GM18498 (cell line): ENCODE results near the gene ITGA5.
A peak's percentile ranks its signal among the peaks of the same experiment; 100 is the strongest.

Source experiments
- ATAC-seq: cut with Tn5 transposase; IDR thresholded peaks from one replicate; pipeline ENCODE4 v1.9.1; 2021; ENCODE audit warnings: mild to moderate bottlenecking, moderate library complexity; ENCODE audit not compliant: unreplicated experiment

The ITGA5 gene

GRCh38 chr12:54431911-54432814 is 13.1 kb upstream of the ITGA5 start:
- no peak for ATAC-seq

DNA sequence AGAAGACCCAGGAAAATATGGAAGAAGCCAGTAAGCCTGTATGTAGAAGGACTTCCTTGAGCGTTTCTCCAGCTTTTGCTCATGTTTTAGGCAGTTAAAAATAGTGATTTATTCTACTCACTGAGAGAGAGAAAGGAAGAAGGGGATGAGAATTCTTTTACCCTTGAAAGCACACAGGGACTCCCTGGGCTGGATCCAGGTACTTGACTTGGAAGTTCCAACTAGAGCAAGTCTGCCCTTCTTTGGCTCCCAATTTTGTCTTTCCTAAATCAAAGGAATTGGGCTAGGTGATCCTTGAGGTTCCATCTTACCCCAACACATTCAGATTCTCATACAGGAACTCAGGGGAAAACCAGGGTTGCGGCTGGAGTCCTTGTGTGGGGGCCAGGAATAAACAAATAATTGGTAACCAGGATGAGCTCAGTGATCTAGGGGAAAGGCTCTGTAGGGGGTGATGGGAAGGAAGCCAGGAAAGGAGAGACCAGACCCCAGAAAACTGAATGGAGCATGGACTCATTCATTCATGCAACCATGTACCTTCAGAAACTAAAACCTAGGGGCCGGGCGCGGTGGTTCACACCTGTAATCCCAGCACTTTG is 11.5 kb upstream of the ITGA5 start:
- ATAC-seq, result no peak

DNA sequence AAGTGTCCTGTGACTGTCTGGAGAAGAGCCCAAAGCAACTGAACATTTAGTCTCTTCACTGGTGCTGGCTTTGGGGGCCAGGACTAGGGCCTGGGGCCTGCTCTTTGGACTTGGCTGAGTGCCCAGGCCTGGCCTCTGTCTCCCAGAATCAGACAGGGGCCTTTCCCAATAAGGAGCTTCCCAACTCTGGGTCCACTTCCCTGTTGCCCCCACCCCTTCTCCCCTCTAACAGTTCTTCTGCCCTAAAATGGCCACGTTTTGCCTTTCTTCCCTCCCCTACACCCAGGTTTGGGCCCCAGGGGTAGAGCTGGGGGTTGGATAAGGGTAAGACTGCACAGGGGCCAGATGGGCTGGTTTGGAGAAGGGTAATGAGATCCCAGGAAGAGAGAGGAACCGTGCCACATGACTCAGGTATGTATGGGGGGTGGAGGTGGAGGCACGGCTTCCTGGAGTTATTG is 10.0 kb upstream of the ITGA5 start:
- no peak for ATAC-seq

GRCh38 chr12:54428050-54429013 is 9.3 kb upstream of the ITGA5 start:
- ATAC-seq, result no peak

DNA sequence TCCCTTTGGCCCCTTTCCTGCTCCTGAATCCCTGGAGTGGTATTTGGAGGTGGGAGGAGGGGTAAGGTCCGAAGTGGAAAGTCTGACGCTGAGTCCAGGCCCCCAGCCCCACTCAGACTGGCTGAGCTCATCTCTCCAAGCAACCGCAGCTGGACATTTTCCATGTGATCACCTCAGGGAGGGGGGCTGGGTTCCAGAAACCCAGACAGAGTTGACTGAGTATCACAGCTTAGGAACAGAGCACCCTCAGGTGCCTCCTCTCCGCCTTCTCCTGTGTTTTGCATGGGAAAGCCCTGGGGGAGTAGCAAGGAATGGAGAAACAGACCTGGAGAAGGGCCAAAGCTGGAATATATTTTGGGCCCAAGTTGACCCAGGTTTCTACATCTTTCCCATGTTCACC is 8.0 kb upstream of the ITGA5 start:
- no peak for ATAC-seq

DNA sequence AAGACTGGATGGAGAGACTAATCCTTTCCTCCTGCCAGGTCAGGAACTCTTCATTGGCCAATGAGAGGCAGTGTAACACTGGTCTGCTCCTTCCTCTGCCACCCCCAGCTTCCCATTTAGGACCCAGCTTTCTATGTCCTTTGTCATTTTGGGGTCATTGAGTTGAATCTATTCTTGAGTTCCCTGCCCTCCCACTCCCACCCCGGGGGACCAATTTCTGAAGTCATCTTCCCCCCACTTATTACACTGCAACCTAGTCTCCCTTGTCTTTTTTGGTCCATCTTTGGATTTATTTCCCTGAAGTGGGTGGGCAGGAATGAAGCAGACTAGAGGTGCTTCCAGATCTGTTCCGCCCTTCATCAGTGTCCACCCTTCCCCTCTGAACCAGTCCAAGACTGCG is 7.6 kb upstream of the ITGA5 start:
- ATAC-seq, result no peak

DNA sequence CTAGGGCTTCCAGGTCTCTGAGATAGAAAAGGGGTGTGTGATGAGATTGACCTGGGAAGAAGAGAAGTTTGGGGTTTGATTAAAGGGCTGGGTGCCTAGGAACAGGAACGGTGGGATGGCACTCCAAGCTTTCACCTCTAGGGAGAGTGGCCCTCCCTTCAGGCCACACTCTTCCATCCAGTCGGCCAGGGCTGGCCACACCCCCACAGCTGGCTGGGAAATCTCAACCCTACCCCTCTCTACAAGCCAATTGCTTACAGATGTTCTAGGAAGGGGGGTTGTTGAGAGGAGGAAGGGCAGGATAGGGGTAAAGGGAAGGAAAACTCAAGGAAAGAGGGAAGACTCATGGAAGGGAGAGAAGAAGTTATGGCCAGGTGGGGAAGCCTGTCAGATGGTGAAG is 6.6 kb upstream of the ITGA5 start:
- no peak for ATAC-seq

GRCh38 chr12:54424224-54424623 is 5.2 kb upstream of the ITGA5 start:
- no peak for ATAC-seq

DNA sequence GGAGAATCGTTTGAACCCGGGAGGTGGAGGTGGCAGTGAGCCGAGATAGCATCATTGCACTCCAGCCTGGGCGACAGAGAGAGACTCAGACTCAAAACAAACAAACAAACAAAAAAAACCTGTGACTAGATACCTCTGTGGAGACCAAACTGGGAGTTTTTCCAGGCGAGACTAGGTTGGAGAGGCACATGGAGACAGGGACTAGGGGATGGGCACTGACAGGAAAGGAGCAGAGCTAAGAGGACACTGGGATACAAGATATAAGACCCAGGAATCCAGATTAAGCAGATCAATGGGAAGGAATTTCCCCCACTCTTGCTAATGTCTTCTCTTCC is 4.7 kb upstream of the ITGA5 start:
- ATAC-seq, result no peak

DNA sequence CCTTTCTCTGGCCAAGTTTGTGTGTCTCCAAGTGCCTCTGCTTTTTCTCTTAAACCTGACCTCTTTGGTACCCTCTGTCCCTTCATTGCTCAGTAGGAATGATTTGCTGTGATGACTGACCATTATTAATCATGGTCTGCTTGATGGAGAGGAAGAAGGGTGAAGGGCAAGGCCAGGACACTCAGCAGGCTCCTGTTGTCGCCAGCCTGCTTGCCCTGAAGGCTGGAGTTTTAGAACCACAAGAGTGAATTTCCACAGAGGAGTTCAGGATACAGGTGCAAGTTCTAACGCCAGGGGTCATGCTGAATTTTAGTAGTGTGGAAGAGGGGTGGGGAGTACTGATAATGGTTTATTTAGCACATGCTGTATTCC is 2.8 kb upstream of the ITGA5 start:
- no peak for ATAC-seq

- no peak for ATAC-seq
Observed at GRCh38 chr12:54421175-54421878, 2.3 kb upstream of the ITGA5 start.

- ATAC-seq, result no peak
Observed at GRCh38 chr12:54420766-54421144, 1.7 kb upstream of the ITGA5 start.

DNA sequence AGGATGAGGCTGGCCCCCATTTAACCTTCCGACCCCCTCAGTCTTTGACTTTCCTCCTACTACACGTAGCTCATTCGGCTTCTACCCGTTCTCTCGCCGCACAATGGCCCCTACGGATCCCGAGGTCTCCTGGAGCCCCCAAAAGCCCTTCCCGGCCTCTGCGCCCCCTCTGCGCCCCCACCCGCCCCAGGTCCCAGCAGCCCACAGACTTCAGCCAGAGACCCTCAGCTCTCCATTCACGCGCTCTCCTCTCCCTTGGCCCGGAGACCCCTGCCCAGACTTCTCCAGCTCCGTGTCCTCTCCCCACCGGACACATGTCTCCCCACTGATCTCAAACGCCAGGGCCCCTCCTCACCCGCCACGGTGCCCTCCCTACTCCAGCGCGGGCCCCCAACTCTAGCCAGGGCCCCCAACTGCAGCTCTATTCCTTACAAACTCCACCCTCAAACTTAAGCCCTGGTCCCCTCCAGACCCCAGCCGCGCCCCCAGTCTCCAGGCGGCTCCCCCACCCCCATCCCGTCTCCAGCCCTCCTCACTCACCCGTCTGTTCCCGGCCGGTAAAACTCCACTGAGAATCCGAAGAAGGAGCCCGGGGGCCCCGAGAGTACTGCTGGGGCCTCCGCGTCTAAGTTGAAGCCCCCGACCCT is 502 bp downstream of the ITGA5 start:
- ATAC-seq, result no peak

DNA sequence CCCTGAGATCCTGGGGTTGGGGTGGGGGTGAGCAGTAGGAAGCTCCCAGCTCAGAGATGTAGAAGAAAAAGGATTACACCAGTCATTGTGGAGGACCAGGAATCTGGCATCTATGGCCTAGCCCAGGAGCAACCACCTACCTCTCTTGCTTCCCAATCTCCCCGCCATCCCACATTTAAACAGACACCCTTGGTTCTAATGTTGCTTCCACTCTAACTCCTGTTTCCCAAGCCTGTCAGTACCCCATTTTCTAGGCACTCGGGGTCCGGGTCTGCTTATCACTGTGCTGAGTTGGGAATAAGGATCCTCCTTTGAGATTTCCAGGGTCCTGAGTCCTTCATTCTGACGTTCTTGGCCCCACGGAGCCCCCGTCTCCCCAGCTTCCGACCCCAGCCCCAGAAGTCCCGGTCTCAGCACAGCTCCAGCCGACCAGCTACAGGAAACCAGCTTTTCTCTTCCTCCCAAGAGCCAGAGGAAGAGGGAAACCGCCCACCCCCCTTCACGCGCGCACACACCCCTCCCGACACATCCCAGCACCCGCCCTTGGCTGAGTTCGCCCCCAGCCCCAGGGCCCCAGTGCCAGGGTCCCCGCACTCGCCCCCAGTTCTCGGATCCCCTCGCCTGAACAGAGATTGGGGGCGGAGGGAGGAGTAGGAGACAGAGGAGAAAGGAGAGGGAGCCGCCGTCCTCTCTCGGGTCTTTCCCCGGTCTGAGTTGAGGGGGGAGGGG is 1.2 kb downstream of the ITGA5 start:
- ATAC-seq, result no peak

DNA sequence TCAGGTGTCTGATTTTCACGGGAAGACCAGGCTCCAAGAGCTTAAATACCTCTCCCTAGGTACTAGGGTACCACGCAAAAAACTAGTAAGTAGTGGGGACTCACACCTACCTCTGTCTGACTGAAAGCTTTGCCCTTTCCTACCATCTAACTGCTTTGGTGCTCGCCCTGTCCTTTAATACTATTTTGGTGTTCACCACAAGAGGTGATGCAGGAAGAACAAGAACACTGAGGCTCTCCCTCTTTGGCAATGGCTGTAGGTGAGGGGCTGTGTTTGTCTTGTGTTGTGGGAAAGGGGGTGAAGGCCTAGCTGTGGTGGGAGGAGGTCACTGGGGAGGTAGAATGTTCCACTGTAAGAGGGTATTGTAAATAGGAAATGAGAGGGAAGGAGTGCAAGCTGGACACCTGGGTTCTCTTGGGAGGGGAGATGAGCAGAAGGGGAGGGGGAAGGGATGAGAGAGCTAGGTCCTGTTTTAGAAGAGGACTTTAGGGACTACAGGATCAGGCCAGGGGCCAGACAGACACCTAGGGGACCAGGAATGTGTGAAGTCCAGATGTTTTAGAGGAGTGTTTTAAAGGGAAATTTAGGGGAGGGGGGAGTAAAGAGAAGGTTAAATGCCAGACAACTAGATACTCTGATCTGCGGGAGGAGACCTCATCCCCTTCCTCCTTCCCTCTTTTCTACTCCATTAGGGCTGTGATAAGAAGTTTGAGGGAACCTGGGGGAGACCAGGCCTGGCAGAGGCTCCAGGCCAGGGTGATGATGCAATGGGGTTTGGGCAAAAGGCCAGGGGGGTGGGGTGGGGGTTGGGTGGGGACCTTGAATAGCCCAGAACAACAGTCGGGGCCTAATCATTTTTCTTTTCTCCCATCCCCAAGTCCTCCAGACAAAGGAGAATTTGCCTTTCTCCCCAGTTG is 2.1 kb downstream of the ITGA5 start:
- no peak for ATAC-seq

DNA sequence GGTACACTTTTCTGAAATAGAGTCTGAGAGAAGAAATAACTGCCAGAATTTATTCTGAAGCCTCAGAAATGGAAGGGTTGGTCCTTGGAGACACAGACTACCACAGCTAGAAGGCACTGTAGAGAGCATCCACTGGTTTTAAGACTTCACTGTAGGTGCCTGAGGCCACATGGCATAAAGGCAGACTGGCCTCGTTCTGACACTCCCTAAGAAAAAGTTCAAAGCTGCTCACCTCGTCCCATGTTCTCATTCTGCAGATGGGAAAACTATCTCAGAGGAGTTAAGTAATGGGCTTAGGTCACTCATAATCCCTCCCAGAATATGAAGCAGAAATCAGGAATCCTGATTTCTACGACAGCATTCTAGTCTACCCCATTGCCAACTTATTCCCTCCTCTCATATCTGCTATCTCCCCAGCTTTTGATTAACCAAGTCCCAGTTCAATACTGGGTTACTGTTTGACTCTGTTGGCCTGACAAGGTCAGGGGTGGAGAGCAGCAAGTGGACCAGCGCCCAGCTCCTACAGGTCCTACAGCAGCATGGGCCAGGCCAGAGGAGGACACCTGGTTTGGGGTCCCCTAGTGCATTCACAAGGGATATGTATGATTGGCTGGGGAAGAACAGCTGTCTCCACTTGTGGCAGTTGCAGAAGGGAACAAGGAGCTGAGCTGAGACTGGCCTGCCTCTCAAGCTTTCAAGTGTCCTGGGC is 3.7 kb downstream of the ITGA5 start:
- ATAC-seq, result no peak

DNA sequence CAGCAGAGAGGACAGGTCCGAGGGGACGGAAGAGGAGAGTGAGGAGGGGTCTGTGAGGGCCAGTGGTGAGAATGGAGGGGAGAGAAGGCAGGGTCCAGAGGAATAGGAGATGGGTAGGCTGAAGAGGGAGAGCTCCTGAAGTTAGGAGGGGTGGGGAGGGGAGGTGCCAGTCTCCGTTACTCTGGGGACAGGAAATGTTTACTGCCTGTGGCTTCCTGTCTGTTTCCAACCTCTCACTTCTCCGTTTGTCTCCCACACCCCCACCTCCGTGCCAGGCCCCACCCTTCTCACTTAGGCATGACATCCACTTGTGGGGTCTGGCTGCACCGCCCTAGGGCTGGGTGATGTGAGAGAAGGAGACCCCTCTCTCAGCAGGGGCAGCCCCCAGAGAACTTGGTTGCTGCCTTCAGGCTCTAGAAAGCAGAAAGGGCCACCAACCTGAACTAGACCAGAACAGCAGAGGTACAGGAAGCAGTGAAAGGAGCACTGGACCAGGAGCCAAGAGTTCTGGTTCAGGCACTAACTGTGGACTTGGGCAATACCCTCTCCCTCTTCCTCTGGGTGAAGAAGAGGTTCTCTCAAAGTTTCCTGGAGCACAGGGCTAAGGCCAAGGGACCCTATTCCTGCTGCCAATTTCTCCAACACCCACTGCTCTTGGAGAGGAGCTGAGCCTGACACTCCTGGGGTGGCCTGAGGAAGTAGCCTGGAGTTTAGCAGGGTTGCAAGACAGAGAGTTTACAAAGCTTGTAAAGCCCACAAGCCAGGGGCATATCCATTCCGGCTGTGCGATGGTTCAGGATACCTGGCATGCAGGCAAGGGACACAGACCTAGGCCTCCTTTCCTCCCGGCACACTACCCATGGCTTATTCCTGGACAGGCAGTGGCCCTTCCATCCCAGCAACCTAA is 5.5 kb downstream of the ITGA5 start:
- peak; percentile 61 for ATAC-seq
